ENCODE results near the gene GPR135. TPM values are rescaled to one million over a fixed set of nuclear protein-coding genes. Genes with fewer than 3 reads are reported as not detected.

GPR135 gene
- total RNA-seq, 1 donor from 2014 or later = 1.1 TPM

- intact Hi-C loops (cut with micrococcal nuclease) = no loop called here
These were observed 37.3 kb downstream of the GPR135 start for GRCh38 chr14:59427653-59428580.

DNA sequence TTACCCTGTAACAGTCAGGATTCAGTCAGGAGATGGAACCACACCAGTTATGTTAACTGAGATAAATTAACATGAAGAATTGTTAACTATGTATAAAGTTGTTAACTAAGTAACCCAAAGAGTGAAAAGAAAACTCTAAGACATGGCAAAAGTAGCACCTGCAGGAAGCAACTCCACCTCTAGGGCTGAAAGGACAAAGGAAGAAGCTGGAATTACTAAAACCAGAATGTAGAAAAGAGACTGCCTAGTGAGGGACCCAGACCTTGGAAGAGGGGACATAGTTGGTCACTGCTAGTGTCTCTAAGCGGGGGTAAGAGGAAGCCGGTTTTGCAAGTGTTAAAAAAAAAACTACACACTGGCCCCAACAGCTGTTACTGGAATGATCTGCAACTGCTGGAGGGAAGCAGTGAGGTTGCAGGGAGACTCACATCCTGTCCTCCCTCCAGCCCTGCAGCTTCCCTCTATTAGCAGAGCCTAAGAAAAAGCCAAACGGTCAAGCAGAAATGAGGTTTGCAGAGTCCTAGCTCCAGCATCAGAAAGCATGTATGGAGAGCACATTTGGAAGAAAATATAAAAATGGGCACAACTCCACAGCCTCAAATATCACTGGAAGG, 39.8 kb downstream of the GPR135 start:
- intact Hi-C loops (cut with micrococcal nuclease) = no loop called here

DNA sequence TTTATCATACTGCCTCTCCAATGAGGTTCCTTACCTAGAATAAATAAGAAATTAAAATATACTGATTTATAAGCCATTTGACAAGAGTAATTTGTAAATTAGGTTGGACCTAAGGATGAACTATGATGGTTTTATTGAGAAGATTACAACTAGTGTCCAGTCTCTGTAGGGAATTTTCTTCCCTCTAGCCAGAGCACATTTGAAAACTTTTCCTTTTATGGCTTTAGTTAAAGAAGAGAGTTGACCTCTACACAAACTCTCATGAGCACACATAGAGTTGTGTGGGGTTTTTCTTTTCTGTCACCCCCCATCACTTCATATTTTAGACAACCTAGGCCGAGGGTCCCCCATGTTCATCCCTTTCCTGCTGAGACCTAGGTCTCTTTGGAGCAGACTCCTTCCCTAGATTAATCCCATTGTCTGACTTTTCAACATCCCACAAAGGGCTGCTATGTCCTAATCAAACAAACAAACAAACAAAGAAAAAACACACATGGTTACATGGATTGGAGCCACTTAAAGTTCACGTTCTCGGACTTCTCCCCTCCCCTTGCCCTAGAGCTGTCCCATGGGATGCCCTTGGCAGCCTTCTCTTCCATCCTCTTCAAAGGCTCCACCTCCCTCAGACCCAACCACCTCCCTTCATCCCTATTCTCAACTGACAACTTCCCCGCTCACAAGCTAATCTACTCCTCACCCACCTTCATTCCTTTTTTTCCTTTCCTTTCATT, 40.7 kb downstream of the GPR135 start:
- intact Hi-C loops (cut with micrococcal nuclease) = no loop called here

- intact Hi-C loops (cut with micrococcal nuclease) = no loop called here
These were observed 42.9 kb downstream of the GPR135 start for GRCh38 chr14:59422069-59422881.

DNA sequence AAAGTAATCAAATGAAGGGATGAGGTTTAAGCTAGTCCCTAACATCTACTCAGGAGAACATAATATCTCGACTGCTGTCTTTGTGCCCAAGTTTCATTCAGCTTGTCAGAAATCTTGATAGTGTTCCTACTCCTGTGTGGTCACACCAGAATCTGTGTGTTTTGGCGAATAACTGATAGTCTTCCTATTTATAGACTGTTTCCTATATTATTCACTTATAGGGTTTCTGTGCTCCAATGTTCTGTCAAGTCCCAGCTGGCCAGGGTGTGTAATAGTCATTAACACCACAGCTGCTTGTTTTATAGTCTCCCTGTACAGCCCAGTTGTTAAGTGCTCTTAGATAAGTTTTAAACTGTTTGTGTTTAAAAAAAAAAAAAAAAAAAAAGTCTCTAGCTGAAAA, 45.9 kb downstream of the GPR135 start:
- intact Hi-C loops (cut with micrococcal nuclease) = no loop called here

DNA sequence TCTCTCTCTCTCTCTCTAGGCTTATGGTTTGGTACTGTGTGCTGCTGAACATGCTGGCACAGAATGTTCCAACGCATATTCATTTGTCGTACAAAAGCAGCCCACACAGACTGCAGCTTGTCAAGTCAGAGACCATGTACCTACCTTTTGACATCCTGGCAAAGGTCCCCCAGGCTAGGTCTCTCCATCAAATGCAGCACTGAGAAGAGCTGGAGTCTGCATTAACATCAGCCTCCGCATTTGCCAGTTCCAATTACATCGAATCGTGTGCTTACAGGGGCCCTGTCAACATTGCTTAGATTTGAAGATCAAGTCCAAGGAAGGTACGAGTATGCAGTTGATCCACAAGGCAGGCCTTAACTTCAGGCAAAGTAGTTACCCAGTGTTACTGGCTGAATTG, 47.9 kb downstream of the GPR135 start:
- intact Hi-C loops (cut with micrococcal nuclease) = no loop called here

- intact Hi-C loops (cut with micrococcal nuclease) = no loop called here
These were observed 49.2 kb downstream of the GPR135 start for GRCh38 chr14:59415836-59416602.

Other genes with a start within 250 kb of the GPR135 start
- gene L3HYPDH, start 19.0 kb upstream of the GPR135 start, total RNA-seq = 9.8 and 13.7 TPM in 2 replicates
- 32.7 and 40.4 TPM in 2 replicates for gene JKAMP, start 19.1 kb upstream of the GPR135 start, total RNA-seq
- gene CCDC175, start 111.4 kb upstream of the GPR135 start, total RNA-seq = not detected in 2 replicates